ENCODE data around the gene KDM2A. TPM values are rescaled to one million over a fixed set of nuclear protein-coding genes. Genes with fewer than 3 reads are reported as not detected.

KDM2A gene
- total and polyA plus RNA-seq, 2 of the 13 experiments (the other 11 are each of a cell fraction or from before 2014, with no cell fraction given) = 31.3 to 31.4 TPM

DNA sequence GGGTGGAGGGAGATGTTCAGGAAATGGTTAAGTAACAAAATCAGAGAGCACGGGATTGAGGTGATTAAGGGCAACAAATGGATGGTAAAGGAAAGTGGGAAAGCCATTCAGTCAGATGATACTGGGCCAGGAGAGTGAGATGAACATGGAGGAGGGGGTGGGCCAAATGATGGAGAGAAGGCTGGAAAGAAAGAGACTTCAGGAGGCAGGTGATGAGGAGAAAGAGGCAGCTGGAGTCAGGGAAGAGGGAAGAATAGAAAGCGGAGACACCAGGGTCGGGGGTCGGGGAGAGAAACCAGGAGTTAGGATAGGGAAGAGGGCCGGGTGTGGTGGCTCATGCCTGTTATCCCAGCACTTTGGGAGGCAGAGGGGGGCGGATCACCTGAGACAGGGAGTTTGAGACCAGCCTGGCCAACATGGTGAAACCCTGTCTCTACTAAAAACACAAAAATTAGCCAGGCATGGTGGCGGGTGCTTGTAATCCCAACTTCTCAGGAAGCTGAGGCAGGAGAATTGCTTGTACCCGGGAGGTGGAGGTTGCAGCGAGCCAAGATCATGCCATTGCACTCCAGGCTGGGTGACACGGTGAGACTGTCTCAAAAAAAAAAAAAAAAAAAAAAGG is 4.7 kb upstream of the KDM2A start (continued):
- TF ChIP-seq, protein P1, sequence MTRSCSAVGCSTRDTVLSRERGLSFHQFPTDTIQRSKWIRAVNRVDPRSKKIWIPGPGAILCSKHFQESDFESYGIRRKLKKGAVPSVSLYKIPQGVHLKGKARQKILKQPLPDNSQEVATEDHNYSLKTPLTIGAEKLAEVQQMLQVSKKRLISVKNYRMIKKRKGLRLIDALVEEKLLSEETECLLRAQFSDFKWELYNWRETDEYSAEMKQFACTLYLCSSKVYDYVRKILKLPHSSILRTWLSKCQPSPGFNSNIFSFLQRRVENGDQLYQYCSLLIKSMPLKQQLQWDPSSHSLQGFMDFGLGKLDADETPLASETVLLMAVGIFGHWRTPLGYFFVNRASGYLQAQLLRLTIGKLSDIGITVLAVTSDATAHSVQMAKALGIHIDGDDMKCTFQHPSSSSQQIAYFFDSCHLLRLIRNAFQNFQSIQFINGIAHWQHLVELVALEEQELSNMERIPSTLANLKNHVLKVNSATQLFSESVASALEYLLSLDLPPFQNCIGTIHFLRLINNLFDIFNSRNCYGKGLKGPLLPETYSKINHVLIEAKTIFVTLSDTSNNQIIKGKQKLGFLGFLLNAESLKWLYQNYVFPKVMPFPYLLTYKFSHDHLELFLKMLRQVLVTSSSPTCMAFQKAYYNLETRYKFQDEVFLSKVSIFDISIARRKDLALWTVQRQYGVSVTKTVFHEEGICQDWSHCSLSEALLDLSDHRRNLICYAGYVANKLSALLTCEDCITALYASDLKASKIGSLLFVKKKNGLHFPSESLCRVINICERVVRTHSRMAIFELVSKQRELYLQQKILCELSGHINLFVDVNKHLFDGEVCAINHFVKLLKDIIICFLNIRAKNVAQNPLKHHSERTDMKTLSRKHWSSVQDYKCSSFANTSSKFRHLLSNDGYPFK (CRISPR knock-in tag; IDR thresholded peaks at IDR 0.05; ENCODE audit: borderline replicate concordance) = 0 out of 2 replicates have a peak, but pooled peaks have one; percentile 9

DNA sequence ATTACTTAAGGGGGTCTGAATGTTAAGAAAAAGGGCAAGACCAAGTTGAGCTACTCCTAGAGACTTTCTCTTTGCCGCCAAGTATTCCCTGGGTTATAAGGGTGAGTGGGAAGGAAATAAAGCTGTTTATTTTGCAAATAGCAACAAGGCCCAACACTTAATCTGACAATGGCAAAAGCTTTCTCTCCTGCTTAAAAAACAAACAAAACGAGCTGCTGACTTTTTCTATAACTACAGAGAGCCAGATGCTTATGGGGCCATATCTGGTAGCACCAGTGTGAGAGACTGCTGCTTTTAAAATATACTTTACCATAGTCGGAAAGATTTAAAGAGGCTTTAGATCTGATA is 2.3 kb upstream of the KDM2A start:
- Histone ChIP-seq H3K9me3 (ENCODE audit: low read length) (no peaks in the 10 kb centered on the region), H2AFZ (ENCODE audit: low read length) (no peak overlapping the region), H3K79me2 (ENCODE audit: insufficient read depth, low read length) (peaks cover 23% of the 10 kb centered on the region), H4K20me1 (ENCODE audit: insufficient read depth, low read length) (peaks cover 13% of the 10 kb centered on the region), H3K27ac (ENCODE audit: extremely low read length, insufficient read depth, low read length) (no peak overlapping the region), H3K4me1 (ENCODE audit: insufficient read depth, low read length) (peaks cover 50% of the 10 kb centered on the region), H3K27me3 (ENCODE audit: control insufficient read depth in 1 of 2, insufficient read depth in 2 of 2, low read length in 2 of 2) (no peaks in the 10 kb centered on the region), H3K4me3 (replicated peaks in 1 of 3; ENCODE audit: insufficient read depth in 1 of 3, low read depth in 2 of 3, low read length in 3 of 3) (no peak overlapping the region; a peak in 1 of 6 replicates), H3K36me3 (replicated peaks in 1 of 2; ENCODE audit: control insufficient read depth in 1 of 2, insufficient read depth in 2 of 2, low read length in 2 of 2) (no peaks in the 10 kb centered on the region), H3K9ac (ENCODE audit: insufficient read depth, low read depth, low read length) (no peak overlapping the region), H3K4me2 (ENCODE audit: low read depth, low read length) (peak overlapping the region; percentile 35; the same call in 1 of the 2 replicates)
- TF ChIP-seq GFI1 (CRISPR knock-in tag; IDR thresholded peaks at IDR 0.05; ENCODE audit: borderline replicate concordance) = no peak
- ChIA-PET CTCF (ENCODE audit: low intra/inter-chr PET ratio, low total read pairs) (no interaction called here), POLR2A (interaction anchor here (0.9 kb wide), 1 partner anchor 31 kb away, joined by 4 read pairs; no protein-coding TSS in a partner anchor)
- FAIRE-seq (no peak), DNase-seq (ENCODE audit: low spot score) (no peak), ATAC-seq (no peak)
- WGBS (ENCODE audit: low lambda C conversion rate) = 34% methylated on average over 3 of the region's 3 CpGs
- BruUV-seq (replicated peaks) = no TSS peak
- in situ Hi-C loops (cut with HindIII; ENCODE audit: extremely low pct_ligation_motif_present, low pct_unique_long_range_greater_than_20kb) = no loop called here
- intact Hi-C loops (cut with micrococcal nuclease; ENCODE audit: unreplicated experiment) = loop anchor here (5.0 to 10.0 kb wide), 2 partner anchors 34 to 198 kb away; no protein-coding TSS in a partner anchor
